Esophagus squamous epithelium (tissue), 4 donors: ENCODE results near the gene ST7.

ENCODE experiments used
- CTCF ChIP-seq, 6 experiments: fragments of 450-650 bp in 4 of 6; fragments of 200-600 bp in 2 of 6; sonication (generic) in 2 of 6; IDR thresholded peaks; one replicate each; pipeline ENCODE4 v1.5.1; 2016 to 2019; ENCODE audit warnings: antibody characterized with exemption in 6 of 6, mild to moderate bottlenecking in 4 of 6, moderate library complexity in 4 of 6
- POLR2A ChIP-seq, 4 donors: fragments of 450-650 bp; IDR thresholded peaks; one replicate each; pipeline ENCODE4 v1.6.1; 2017; ENCODE audit warnings: antibody characterized with exemption in 4 of 4, mild to moderate bottlenecking in 4 of 4, moderate library complexity in 3 of 4

- no peak for TF ChIP-seq POLR2A (IDR thresholded peaks at IDR 0.05)
- no peak for TF ChIP-seq CTCF (IDR thresholded peaks at IDR 0.05)
Measured at GRCh38 chr7:117086788-117087187, 133.5 kb downstream of the ST7 start.
